ENCODE results near the gene AKAP13.

AKAP13 gene

DNA sequence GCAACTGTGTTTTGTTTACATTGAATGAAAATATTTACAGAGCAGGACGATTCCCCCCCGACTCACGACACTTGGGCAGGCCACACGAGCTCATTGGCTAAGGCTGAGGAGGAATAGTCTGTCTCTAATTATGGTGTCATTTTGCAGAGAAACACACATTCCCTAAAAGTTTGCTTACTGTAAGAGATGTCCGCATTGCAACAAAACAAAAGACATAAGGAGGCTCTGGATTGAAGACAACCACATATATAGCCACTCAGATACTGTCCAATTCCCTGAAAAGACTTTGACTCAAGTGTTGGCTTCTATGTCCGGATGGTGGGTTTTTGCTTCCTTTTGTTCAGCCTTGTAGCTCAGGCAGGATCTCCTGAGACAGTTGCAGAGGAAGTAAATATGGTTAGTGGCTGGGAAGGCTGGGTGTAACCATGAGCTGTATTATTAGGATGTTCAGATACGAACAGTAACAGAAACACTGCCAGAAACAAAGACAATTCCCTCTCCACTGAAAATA is 243.9 kb downstream of the AKAP13 start:
- in situ Hi-C loops (cut with HindIII; ENCODE audit: low sequenced_read_pairs), result no loop called here
- TF ChIP-seq, protein P1, sequence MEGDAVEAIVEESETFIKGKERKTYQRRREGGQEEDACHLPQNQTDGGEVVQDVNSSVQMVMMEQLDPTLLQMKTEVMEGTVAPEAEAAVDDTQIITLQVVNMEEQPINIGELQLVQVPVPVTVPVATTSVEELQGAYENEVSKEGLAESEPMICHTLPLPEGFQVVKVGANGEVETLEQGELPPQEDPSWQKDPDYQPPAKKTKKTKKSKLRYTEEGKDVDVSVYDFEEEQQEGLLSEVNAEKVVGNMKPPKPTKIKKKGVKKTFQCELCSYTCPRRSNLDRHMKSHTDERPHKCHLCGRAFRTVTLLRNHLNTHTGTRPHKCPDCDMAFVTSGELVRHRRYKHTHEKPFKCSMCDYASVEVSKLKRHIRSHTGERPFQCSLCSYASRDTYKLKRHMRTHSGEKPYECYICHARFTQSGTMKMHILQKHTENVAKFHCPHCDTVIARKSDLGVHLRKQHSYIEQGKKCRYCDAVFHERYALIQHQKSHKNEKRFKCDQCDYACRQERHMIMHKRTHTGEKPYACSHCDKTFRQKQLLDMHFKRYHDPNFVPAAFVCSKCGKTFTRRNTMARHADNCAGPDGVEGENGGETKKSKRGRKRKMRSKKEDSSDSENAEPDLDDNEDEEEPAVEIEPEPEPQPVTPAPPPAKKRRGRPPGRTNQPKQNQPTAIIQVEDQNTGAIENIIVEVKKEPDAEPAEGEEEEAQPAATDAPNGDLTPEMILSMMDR (IDR thresholded peaks at IDR 0.05; ENCODE audit: low read depth, low read length), result no peak
- no peak for DNase-seq (ENCODE audit: low read depth, low spot score)
- no peak overlapping the region for H3K4me3 ChIP-seq (ENCODE audit: low read depth, low read length)

GRCh38 chr15:85625166-85625830 is 244.9 kb downstream of the AKAP13 start:
- H3K4me3 ChIP-seq (ENCODE audit: low read depth, low read length), result no peak overlapping the region
- no peak for DNase-seq (ENCODE audit: low read depth, low spot score)
- in situ Hi-C loops (cut with HindIII; ENCODE audit: low sequenced_read_pairs), result no loop called here
- TF ChIP-seq, protein P1 (IDR thresholded peaks at IDR 0.05; ENCODE audit: low read depth, low read length), result no peak

- H3K4me3 ChIP-seq (ENCODE audit: low read depth, low read length), result no peak overlapping the region
- TF ChIP-seq, protein P1 (IDR thresholded peaks at IDR 0.05; ENCODE audit: low read depth, low read length), result no peak
- DNase-seq (ENCODE audit: low read depth, low spot score), result peak; percentile 62
- in situ Hi-C loops (cut with HindIII; ENCODE audit: low sequenced_read_pairs), result no loop called here
Observed at GRCh38 chr15:85625856-85626255, 245.5 kb downstream of the AKAP13 start.

DNA sequence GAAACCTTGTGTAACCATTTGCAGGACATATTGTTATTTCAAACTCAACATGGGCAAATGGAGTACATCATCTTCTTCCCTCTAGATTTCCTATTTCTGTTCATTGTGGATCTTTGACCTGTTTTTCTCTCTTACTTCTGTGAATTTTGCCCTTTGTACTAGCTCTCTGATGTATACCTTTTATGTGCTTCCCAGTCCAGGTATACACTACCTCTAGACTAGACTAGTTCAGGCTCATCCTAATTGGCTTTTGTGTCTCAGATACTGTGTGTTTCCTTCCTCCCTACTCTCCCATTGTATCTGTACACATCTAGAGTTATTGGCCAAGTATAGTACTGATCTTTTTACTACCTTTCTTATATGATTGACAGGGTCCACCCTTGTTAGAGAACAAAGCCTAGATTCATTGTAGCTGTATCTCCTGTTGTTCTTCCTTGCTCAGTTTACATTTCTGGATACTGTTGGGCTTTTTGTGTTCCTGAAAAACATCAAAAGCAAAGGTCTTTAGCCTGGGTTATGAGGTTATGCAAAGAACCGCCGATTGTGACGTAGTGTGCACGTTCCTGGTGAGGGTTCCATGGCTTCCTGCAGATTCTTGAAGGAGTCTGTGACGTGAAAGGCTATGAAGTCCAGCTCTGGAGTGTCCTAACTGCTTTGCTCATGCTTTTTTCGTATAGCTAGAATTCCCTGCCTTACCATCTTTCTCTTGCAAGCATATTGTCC is 247.0 kb downstream of the AKAP13 start:
- in situ Hi-C loops (cut with HindIII; ENCODE audit: low sequenced_read_pairs), result no loop called here
- TF ChIP-seq, protein P1 (IDR thresholded peaks at IDR 0.05; ENCODE audit: low read depth, low read length), result no peak
- no peak overlapping the region for H3K4me3 ChIP-seq (ENCODE audit: low read depth, low read length)
- no peak for DNase-seq (ENCODE audit: low read depth, low spot score)

- TF ChIP-seq, protein P1 (IDR thresholded peaks at IDR 0.05; ENCODE audit: low read depth, low read length), result no peak
- no peak overlapping the region for H3K4me3 ChIP-seq (ENCODE audit: low read depth, low read length)
- in situ Hi-C loops (cut with HindIII; ENCODE audit: low sequenced_read_pairs), result no loop called here
- no peak for DNase-seq (ENCODE audit: low read depth, low spot score)
Observed at GRCh38 chr15:85630311-85630710, 249.9 kb downstream of the AKAP13 start.

DNA sequence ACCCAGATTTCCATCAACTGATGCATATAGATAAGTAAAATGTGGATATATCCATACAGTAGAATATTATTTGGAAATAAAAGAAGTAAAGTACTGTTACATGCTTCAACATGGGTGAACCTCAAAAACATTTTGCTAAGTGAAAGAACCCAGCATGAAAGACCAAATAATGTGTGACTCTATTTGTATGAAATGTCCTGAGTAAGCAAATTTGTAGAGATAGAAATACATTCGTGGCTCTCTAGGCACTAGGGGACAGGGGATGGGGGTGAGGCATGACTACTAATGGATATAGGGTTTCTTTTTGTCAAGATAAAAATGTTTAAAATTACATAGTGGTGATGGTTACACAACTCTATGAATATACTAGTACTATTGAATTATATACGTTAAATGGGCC is 250.6 kb downstream of the AKAP13 start:
- H3K4me3 ChIP-seq (ENCODE audit: low read depth, low read length), result no peak overlapping the region
- DNase-seq (ENCODE audit: low read depth, low spot score), result no peak
- in situ Hi-C loops (cut with HindIII; ENCODE audit: low sequenced_read_pairs), result no loop called here
- TF ChIP-seq, protein P1 (IDR thresholded peaks at IDR 0.05; ENCODE audit: low read depth, low read length), result no peak
